Breast epithelium (tissue), 3 donors: Measurements from ENCODE around the gene CTSE.

ENCODE experiments used
- CTCF ChIP-seq, 3 donors: fragments of 450-650 bp; IDR thresholded peaks; one replicate each; pipeline ENCODE4 v1.5.1; 2016 to 2017; ENCODE audit warnings: antibody characterized with exemption in 3 of 3, mild to moderate bottlenecking in 3 of 3, moderate library complexity in 3 of 3
- POLR2A ChIP-seq: fragments of 450-650 bp; IDR thresholded peaks from one replicate; pipeline ENCODE4 v1.6.1; 2016; ENCODE audit warnings: antibody characterized with exemption, mild to moderate bottlenecking, moderate library complexity
- POLR2AphosphoS5 ChIP-seq, 3 donors: sonication (generic); formaldehyde crosslinking; IDR thresholded peaks; one replicate each; pipeline ENCODE4 v1.6.1; 2017; ENCODE audit warnings: antibody characterized with exemption in 3 of 3

- TF ChIP-seq POLR2A = no peak
- no peak for TF ChIP-seq CTCF (IDR thresholded peaks at IDR 0.05)
- TF ChIP-seq POLR2AphosphoS5 (IDR thresholded peaks at IDR 0.05) = no peak
Observed at GRCh38 chr1:206004826-206005225, 18.9 kb downstream of the CTSE start.
